Measurements from ENCODE around the gene RAB44.
"Not testable (repeated sequence)": the region's sequence is repeated elsewhere in the genome, so short reads cannot be mapped to it uniquely, and the experiment has no call there.

The RAB44 gene, protein sequence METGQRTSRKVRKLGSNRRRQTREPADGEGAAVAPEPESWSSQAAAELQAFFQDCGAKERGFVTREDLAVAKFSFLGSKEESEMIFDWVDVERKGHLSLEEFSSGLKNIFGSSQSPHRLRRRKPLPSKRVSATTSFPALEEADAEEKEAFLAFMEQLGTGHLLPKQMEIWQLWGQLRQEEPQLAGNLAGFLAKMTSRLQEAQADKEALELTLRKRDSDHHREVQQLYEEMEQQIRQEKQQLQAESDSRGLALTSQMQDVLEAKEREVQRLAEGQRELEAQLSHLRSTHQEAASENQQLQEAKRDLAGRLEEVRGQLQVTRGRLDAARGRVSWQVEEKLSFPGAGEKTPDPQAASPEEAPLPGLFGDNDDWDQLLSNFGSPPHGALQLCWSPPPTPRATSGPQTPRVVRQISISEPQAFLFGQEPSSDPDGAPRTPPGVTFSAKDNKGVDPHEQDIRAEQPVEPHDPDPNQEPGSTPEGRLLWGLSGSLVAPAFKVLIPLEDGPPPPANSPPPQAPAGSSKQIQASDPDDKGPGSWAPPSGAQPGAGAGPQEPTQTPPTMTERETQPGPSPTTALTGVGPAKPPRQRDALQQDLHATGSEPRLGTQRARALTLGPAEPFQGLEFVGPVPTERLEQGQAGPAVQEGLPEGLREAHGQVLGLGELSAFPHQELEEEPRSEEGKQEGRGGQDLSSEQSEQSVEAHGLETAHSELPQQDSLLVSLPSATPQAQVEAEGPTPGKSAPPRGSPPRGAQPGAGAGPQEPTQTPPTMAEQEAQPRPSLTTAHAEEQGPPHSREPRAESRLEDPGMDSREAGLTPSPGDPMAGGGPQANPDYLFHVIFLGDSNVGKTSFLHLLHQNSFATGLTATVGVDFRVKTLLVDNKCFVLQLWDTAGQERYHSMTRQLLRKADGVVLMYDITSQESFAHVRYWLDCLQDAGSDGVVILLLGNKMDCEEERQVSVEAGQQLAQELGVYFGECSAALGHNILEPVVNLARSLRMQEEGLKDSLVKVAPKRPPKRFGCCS

DNA sequence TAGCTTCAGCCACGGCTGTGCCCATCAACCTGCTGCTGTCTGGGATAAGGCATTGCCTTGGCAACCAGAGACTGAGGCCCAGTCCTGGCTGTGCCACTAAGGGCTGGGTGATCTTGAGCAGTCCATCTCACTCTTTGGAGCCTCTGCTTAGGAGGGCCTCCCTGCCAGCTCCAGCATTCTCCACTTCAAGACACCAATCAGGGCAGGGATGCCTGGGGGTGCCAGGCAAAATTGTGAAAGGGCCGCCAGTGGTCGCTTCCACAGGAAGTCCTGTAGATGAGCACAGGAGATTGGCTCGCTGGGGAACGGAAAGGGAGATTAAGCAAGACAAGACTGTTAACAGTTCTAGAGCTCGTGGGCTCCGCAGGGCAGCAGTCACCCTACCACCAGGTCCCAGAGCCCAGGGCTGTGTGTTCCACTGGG lies at the start of gene RAB44:
Gene RAB44 (plus strand): TSS at position 346 of the 423 bp plus-strand sequence. CDS start 6,410 bp downstream, outside the sequence.
- DNase-seq, result no peak

DNA sequence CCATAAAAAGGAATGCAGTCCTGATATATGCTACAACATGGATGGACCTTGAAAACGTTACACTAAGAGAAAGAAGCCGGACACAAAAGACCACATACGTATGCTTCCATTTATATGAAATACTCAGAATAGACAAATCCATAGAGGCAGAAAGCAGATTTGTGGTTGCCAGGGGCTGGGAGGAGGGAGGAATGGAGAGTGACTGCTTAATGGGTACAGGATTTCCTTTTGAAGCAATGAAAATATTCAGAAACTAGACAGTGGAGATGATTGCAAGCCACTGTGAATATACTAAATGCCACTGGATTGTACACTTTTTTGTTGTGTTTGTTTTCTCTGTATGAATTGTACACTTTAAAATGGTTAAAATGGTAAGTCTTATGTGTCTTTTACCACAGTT lies 48.5 kb upstream of the RAB44 start:
- no peak for DNase-seq

DNA sequence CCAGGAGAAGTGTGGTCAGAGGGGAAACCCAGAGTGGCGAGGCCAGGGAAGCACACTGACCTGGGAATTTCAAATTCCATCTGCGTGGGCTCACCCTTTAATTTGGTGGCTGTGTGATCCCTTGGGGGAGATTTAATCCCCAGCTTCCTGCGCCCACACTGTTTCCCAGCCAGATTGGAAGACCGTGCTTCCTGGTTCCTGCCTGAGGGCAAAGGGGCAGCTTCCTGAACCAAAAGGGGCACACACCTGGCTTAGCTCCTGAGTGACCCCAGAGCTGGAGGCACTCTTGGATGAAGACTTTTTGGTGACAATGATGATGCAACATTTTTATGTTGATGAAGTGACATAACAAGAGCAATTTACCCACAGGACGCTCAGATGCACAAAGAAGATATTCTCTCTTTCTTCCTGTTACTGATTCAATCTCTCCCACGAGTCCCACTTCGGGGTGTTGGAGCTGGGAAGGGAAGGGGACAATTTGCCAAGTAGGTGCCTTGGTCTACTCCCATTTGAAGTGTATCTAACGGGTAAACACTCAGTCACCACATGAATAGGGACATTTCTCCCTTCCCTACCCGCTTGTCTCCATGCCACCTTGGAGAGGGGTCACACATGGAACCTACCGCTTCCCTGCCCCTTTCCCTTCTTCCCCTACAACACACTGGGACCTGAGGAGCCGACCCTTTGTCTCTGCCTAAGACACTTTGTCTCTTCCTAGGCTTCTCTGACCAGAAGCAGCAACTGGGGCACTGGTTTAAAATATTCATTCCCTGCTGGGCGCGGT lies 47.7 kb upstream of the RAB44 start:
- no peak for DNase-seq

DNA sequence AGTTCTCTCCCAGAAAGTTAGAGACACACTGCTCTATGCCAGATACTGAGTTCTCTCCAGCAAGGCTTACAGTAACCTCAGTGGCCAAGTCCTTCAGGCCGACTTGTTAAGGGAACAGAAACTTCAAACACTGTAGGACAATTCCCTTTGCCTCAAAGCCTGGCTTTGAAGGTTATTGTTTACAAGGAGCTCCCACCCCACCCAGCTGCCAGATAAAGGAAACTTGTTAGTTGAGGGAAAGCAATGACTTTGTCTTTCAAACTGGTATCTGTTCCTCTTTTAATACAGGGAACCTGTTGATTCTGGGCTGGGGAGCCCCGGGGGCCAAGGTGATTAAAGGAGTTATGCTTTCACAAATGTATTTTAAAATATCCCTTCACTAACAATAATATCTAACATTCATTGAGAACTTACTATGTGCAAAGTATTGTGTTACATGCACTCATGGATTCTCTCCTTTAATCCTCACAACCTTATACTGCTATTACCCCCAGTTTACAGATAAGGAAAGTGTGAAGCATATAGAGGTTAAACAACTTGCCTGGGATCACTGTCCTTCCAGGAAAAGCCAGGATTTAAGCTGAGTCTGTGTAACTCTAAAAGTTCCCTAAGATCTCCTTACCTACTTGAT lies 46.7 kb upstream of the RAB44 start:
- DNase-seq, result no peak

DNA sequence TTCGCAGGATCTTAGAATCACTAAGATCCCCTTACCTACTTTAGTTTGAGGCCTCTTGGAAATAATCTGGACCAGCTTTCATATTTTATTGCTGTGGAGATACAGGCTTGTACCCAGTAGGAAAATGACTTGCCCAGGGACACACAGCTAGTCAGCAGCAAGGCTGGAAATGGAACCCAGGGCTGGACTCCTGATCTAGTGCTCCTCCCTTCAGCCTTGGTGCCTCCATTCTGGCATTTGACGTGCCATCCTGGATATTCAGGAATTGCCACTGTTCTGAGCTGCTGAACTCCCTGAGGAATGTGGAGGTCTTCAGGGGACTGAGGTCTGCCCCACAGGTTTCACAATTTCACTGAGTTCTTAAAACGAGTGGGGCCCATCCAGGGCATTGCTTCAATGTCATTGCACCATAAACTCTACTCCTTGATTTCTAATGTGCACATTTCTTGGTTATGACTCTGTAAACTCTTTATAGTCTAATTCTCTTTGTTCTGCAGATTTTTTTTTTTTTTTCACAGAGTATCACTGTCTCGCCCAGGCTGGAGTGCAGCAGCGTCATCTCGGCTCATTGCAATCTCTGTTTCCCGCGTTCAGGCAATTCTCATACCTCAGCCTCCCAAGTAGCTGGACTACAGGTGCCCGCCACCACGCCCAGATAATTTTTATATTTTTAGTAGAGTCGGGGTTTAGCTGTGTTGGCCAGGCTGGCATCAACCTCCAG lies 45.8 kb upstream of the RAB44 start:
- no peak for DNase-seq

DNA sequence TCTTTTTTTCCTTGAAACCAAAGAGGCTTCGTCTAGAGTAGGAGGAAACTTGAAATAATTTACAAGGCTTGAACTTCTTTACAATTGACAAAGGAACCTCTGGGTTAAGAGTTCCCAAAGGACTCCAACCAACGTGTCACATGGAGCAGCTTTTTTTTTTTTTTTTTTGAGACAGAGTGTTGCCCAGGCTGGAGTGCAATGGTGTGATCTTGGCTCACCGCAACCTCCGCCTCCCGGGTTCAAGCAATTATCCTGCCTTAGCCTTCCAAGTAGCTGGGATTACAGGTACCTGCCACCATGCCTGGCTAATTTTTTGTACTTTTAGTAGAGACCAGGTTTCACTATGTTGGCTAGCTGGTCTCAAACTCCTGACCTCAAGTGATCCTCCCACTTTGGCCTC lies 43.2 kb upstream of the RAB44 start:
- not testable (repeated sequence) for DNase-seq

DNA sequence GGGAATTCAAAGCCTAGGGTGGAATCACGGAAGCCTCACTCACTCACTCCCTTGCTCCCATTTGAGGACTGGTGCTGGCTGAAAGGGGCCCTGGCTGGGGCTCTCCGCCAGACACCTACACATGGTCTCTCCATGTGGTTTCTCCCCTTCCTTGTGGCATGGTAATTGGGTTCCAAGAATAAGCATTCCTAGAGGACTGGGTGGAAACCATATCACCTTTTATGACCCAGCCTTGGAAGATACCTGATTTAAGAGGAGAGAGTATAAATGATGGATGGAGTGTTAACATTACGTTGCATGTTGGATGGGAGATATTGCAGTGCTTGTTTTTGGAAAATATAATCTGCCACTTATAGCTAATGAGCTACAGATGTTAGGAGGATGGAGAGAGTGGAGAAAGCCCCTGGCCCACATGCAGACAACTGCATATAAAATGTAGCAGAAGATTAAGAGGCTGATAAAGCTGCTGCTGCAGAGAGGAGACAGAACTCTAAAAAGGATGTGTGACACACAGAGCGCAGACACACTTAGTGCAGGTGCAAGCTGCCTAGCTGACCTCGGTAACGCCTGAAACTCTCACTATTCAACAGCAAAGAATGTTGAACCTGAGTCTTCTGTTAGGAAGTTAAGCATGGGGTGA lies 42.4 kb upstream of the RAB44 start:
- no peak for DNase-seq

DNA sequence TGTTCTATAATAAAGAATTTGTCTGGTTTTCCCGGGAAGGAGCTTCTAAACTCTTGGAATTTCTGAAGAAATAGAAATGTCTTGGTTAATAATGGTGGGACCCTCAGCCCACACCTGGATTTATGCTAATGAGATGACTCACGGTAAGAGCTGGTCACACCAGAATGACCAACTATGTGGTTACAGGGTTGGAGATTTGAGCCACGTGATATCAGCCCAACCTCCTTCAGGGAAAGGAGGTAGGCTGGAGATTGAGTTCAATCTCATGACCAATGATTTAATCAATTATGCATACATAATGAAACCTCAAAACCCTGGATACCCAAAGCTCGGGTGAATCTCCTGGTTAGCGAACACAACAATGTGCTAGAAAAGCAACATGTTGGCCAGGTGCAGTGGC lies 41.2 kb upstream of the RAB44 start:
- no peak for DNase-seq

DNA sequence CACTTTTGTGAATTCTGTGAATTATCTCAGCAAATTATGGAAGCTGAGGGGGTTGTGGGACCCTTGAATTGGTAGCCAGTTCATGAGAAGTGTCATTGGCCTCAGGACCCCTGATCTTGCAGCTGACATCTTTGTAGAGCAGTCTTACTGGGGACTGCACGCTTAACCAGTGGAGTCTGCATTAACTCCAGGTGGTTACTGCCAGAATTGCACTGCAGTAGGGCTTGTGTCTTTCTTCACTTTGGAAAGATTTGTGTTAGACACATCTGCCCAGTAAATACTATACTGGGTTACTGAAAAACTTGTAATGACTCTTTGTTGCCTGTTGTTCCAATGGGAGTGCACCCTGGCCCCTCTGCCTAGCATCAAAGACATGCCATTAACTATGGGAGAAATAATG lies 40.4 kb upstream of the RAB44 start:
- DNase-seq, result no peak

DNA sequence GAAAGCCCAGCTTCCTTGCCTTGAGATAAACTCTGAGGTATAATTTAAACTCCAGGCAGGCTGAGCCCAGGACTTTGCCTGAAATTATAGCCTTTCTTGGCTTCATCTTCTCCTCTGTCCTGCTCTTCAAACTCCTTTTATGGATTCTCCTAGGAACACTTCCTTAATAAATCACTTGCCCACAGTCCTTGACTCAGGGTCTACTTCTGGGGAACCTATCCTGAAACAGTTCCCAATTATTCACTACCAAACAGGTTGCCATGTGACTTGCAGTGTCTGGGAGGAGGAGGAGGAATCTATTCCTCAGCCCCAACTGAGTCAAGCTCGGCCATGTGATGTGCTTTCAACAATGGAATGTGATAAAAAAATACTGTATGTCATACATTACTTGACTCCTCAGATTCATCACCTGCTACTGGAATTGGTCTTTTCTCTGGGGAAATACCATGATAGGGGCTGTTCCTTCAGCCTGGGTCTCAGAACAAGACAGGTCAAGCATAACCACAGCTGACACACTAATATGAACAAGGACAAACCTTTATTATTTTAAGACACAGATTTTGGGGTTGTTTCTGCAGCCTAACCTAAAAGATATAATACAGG lies 39.6 kb upstream of the RAB44 start:
- no peak for DNase-seq

DNA sequence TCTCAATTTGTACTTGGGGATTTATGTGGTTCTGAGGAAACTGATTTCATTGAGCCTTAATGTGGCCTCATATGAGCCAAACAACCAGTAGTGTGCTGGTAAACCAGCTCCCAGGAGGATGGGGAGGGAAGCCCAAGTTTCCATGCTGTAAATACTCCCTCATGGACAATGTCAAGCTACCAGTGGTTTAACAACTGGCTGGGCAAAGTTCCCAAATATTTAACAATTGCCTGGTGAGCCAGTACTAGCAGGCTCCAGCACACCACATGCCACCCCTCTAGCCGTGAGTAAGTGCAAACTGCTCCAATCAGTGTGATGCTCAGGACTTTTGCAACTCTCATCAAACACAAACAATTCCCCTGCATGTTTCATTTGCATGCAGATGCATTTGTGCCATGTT lies 38.4 kb upstream of the RAB44 start:
- DNase-seq, result no peak

DNA sequence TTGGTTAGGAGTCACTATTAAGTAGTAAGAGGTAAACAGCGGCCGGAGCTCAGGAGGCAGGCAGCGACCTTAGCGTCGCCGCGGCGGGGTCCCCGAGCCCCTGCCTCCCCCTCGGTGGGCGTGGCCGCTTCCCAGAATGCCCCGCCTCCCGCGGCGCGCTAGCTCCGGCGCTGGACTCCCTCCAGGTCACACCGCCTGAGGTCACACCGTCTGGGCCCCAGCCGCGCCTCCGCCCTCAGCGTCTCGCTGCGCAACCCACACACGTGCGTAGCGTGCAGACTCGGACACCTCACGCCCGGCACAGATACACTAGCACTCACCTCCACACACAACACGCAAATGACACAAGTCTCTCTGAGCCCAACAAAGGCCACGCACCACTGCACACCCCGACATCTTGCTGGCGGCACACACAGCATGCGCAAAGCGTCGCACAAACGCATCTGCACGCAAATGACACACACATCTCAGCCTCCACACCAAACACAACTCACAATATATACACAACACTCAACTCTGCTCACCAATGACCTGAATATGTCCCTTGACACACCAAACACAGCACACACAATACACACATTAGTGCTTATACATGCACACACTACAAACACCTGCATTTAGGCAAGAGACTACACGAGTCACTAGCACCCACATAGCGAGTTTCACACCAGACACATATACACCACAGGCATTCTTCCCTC lies 36.7 kb upstream of the RAB44 start:
- DNase-seq, result no peak

DNA sequence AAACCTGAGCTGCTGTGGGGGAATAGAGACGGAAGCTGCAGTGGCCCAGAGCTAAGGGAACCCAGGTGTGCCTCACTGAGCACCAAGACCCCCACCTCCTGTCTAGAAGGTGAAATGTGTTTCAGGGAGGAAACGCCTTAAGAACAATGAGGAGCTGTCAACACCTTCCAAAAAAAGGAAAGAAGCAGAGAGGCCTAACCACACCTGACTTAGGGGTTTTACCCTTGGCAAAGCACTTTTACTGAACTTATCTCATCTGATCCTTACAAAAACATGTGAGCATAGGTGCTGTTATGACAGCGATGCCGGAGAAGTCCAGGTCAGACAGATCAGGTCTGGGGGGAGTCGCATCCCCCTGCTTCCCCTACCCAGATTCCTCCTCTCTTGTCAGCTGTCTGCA lies 35.2 kb upstream of the RAB44 start:
- no peak for DNase-seq

DNA sequence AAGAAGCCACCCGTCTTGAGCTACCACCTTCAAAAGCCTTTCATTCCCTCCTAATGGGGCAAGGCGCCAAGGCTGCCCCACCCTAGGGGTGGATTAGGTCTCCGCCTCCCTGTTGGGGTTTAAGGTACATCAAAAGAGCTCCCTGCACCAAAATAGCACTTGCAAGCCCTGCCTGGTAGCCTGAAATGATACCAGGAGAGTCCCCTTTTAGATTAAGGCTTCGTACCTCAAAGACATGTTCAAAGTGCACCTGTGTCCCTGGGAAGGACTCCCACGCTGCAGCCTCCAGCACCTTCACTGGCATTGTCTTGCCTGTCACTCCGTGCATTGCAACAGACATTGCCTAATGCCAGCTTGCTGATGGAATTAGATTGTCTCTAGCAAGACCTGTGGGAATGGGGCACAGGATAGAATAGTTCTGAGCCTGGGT lies 34.8 kb upstream of the RAB44 start:
- no peak for DNase-seq

DNA sequence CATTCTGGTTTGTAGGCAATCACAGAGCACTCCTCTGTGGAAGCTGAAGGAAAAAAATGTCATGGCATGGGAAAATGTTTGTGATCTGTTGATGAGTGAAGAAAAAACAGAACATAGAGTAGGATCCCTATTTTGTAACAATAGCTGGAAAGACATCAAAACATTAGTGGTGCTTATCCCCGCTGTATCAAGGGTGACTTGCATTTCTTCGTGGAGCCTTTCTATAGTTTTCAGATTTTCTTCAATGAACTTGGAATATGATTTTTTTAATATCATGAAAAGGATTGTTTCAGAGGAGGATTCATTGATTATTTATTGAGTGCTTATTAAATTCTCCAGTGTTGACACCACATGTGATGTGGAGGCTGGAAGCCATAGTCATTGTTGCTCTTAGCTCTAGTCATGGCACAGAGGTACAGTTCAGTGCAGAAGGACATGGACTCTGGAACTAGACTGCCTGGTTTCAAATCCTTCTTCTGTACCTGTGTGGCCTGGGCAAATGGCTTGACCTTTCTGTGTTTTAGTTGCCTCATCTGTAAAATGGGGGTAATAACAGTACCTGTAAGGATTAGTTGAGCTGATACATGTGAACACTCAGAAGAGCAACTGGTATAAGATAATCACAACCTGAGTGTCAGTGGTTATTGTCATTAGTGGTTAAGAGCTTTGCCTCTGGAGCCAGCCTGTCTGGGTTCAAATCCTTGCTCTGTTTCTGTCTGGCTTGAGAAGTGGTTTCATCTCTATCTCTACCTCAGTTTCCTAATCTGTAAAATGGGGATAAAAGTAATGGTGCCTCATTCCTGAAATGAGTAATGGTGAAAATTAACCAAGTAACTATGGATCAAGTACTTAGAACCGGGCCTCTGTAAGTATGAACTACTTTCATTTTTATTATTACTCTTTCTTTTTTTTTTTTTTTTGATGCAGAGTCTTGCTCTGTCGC lies 33.9 kb upstream of the RAB44 start:
- no peak for DNase-seq

DNA sequence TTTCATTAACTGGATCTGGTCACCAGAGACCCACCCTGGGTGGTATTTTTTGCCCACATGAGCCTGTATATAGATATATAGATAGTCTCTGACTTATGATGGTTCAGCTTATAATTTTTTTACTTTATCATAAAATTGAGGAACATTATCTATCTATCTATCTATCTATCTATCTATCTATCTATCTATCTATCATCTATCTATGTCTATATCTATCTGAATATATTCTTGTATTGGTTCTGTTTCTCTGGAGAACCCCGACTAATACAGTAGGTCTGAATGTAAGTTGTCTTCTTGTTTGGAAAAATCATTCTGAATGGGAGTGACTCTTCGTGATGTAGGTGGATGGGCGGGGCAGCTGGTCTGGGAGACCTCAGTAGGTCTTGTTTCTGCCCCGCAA lies 32.4 kb upstream of the RAB44 start:
- DNase-seq, result no peak

DNA sequence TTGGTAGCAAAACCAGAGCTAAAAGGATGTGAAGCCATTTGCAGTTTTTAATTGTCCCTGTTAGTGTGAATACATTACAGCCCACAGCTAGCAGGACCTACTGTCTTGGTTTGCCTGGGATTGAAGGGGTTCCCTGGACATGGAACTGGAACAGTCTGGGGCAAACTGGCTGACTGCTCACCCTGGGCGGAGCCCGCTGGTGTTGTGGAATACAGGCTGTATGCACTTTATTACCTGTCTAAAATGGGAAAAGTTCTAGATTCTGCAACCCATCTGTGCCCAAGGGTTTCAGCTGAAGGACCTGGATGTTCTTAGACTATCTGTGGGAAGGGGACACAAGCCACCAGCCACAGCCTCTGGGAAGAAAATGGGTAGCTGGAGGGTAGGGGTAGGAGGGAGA lies 31.3 kb upstream of the RAB44 start:
- no peak for DNase-seq

DNA sequence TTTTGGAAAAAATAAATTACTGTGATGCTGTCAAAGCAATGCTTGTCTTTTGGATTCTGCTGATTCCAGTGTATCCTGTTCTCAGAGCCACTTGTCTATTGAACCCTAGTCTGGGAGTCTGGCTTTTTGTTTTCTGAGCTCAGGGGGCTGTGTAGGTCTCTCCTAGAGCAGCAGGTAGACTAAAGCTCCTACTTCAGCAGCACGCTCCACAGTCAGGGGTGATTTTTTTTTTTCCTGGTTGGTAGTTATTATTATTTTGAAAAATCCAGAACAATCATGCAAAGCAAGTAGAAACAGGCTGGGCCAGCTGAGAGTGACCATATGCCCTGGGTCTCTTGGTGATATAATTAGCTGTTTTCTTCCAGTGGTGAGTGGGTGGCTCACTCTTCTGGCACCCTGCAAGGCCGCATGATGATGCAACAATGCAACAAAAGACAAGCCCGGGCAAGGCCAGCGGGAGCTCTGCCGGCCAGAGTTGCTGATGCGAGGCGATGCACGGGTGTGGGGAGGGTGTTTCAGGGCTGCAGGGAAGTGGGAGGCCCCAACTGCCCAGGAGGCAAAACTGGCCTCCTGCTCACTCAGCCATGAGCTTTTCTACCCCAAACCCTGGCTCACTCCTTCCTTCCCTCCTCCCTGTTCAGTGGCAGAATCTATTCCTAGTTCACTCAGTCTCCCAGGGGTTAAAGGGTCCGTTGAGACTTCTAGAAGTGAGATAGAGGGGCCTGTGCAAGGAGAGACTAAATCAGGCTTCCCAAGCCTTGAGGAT lies 30.6 kb upstream of the RAB44 start:
- DNase-seq, result no peak
